ENCODE measurements around the gene ARHGAP44.

DNA sequence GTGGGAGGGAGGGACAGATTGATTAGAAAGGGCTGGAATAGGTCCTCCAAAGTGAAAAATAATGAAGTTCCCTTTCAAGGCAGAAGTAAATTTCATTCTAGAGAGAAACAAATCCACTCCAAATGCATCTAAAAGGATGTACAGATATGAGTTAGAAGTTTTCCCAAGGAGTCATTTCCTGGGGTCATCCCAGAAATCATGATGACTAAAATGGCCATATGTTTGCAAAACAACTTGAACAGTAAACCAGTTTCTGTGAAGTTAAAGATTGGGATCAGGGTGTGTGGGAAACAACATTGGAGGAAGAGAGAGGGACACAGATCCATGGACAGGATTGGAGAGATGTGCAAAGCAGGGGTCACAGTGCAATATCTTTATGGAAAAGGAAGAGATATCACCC is 32.5 kb upstream of the ARHGAP44 start:
- TF ChIP-seq ZNF423 (tag by site-specific recombination; IDR thresholded peaks at IDR 0.05) (no peak), ZNF747 (tag by site-specific recombination; IDR thresholded peaks at IDR 0.05) (no peak), ZNF274 (IDR thresholded peaks at IDR 0.05; ENCODE audit: low read length) (no peak), ZNF274 (tag by site-specific recombination; IDR thresholded peaks at IDR 0.05; ENCODE audit: borderline replicate concordance) (no peak), ZNF670 (tag by site-specific recombination; IDR thresholded peaks at IDR 0.05; ENCODE audit: low read depth) (no peak), SP3 (tag by site-specific recombination; IDR thresholded peaks at IDR 0.05) (no peak), ZNF549 (tag by site-specific recombination; IDR thresholded peaks at IDR 0.05) (no peak), ZNF776 (tag by site-specific recombination; IDR thresholded peaks at IDR 0.05; ENCODE audit: borderline replicate concordance) (no peak), ZFP3 (tag by site-specific recombination; IDR thresholded peaks at IDR 0.05; ENCODE audit: low read depth) (no peak), ZBTB20 (tag by site-specific recombination; IDR thresholded peaks at IDR 0.05) (no peak)
- TF ChIP-seq, protein P1, sequence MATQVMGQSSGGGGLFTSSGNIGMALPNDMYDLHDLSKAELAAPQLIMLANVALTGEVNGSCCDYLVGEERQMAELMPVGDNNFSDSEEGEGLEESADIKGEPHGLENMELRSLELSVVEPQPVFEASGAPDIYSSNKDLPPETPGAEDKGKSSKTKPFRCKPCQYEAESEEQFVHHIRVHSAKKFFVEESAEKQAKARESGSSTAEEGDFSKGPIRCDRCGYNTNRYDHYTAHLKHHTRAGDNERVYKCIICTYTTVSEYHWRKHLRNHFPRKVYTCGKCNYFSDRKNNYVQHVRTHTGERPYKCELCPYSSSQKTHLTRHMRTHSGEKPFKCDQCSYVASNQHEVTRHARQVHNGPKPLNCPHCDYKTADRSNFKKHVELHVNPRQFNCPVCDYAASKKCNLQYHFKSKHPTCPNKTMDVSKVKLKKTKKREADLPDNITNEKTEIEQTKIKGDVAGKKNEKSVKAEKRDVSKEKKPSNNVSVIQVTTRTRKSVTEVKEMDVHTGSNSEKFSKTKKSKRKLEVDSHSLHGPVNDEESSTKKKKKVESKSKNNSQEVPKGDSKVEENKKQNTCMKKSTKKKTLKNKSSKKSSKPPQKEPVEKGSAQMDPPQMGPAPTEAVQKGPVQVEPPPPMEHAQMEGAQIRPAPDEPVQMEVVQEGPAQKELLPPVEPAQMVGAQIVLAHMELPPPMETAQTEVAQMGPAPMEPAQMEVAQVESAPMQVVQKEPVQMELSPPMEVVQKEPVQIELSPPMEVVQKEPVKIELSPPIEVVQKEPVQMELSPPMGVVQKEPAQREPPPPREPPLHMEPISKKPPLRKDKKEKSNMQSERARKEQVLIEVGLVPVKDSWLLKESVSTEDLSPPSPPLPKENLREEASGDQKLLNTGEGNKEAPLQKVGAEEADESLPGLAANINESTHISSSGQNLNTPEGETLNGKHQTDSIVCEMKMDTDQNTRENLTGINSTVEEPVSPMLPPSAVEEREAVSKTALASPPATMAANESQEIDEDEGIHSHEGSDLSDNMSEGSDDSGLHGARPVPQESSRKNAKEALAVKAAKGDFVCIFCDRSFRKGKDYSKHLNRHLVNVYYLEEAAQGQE (tag by site-specific recombination; IDR thresholded peaks at IDR 0.05): no peak

Data from HEK293 (cell line).